Suprapubic skin (tissue), 4 donors: Measurements from ENCODE around the gene IQCC.

Experiments
- CTCF ChIP-seq, 2 donors: fragments of 200-600 bp in 1 of 2; fragments of 450-650 bp in 1 of 2; sonication (generic) in 1 of 2; IDR thresholded peaks; one replicate each; pipeline ENCODE4 v1.5.1; 2016 to 2019; ENCODE audit warnings: antibody characterized with exemption in 2 of 2, mild to moderate bottlenecking in 1 of 2, moderate library complexity in 1 of 2
- EP300 ChIP-seq: sonication (generic); formaldehyde crosslinking; IDR thresholded peaks from one replicate; pipeline ENCODE4 v1.6.1; 2017; ENCODE audit warnings: antibody characterized with exemption
- POLR2A ChIP-seq, 2 donors: fragments of 450-650 bp; IDR thresholded peaks; one replicate each; pipeline ENCODE4 v1.6.1; 2017; ENCODE audit warnings: antibody characterized with exemption in 2 of 2, mild to moderate bottlenecking in 2 of 2, moderate library complexity in 2 of 2
- POLR2AphosphoS5 ChIP-seq, 3 donors: sonication (generic); formaldehyde crosslinking; IDR thresholded peaks; one replicate each; pipeline ENCODE4 v1.6.1; 2017; ENCODE audit warnings: antibody characterized with exemption in 3 of 3

GRCh38 chr1:32198237-32199042 lies 7.0 kb upstream of the IQCC start:
- no peak for TF ChIP-seq CTCF (IDR thresholded peaks at IDR 0.05)
- no peak for TF ChIP-seq POLR2A (IDR thresholded peaks at IDR 0.05)
- TF ChIP-seq POLR2AphosphoS5 (IDR thresholded peaks at IDR 0.05) = no peak
- no peak for TF ChIP-seq EP300
